HepG2 (cell line): Measurements from ENCODE around the gene MAP1LC3B. TPM values are rescaled to one million over a fixed set of nuclear protein-coding genes. Genes with fewer than 3 reads are reported as not detected.

ENCODE experiments used
- AHR ChIP-seq: IDR thresholded peaks from 2 replicates; pipeline ENCODE4 v1.6.1; 2018; ENCODE audit warnings: missing genetic modification reagents, missing compliant biosample characterization
- MXD4 ChIP-seq: IDR thresholded peaks from 2 replicates; pipeline ENCODE4 v1.6.1; 2016; ENCODE audit warnings: mild to moderate bottlenecking, missing biosample characterization, missing genetic modification reagents
- MYC ChIP-seq: sonication (generic); formaldehyde crosslinking; IDR thresholded peaks from 2 replicates; pipeline ENCODE4 v1.9.0; 2021; ENCODE audit warnings: missing genetic modification reagents, borderline replicate concordance
- NFRKB ChIP-seq: fragments of 450-650 bp; IDR thresholded peaks from 2 replicates; pipeline ENCODE4 v1.6.1; 2017
- NR2F2 ChIP-seq: IDR thresholded peaks from 2 replicates; pipeline ENCODE4 v1.6.1; 2012; ENCODE audit warnings: low read depth, inconsistent platforms, borderline replicate concordance
- SAP130 ChIP-seq: IDR thresholded peaks from 2 replicates; pipeline ENCODE4 v1.6.1; 2016; ENCODE audit warnings: low read depth
- SP1 ChIP-seq, 2 experiments: fragments of 450-650 bp in 1 of 2; sonication (generic) in 1 of 2; formaldehyde crosslinking in 1 of 2; IDR thresholded peaks; 2 replicates each; pipeline versions ENCODE4 v1.4.0 to v1.6.1; 2016 to 2020; ENCODE audit warnings: missing genetic modification reagents in 1 of 2
- ZFAT ChIP-seq: sonication (generic); formaldehyde crosslinking; conservative IDR thresholded peaks from 2 replicates; pipeline ENCODE4 v1.8.1; 2023; ENCODE audit warnings: missing genetic modification reagents, inconsistent platforms
- ZNF446 ChIP-seq: sonication (generic); formaldehyde crosslinking; IDR thresholded peaks from 2 replicates; pipeline ENCODE4 v1.5.0; 2020; ENCODE audit warnings: mild to moderate bottlenecking, missing genetic modification reagents
- ZNF780A ChIP-seq: sonication (generic); formaldehyde crosslinking; IDR thresholded peaks from 2 replicates; pipeline ENCODE4 v1.8.0; 2022; ENCODE audit warnings: mild to moderate bottlenecking, missing genetic modification reagents, moderate library complexity
- ZNF788 ChIP-seq: sonication (generic); formaldehyde crosslinking; IDR thresholded peaks from 2 replicates; pipeline ENCODE4 v1.5.0; 2020; ENCODE audit warnings: mild to moderate bottlenecking, missing genetic modification reagents, borderline replicate concordance
- polyA plus RNA-seq, 8 experiments: library from polyadenylated mRNA; depleted of rRNA in 3 of 8; stranded (reverse) in 7 of 8; unstranded in 1 of 8; fragments of >200 nt; fragmentation: Illumina TruSeq in 4 of 8; extraction: Trizol in 4 of 8; gene quantifications; 2 replicates each; pipeline versions ENCODE4 v1.2.1 to v1.2.3, GENCODE V29; 2011 to 2016; ENCODE audit warnings: low read depth in 4 of 8, missing spikeins in 1 of 8, mixed read lengths in 1 of 8; ENCODE audit not compliant: insufficient read depth in 1 of 8
- total RNA-seq, 5 experiments: library from RNA; depleted of rRNA; stranded (reverse); fragments of >200 nt; fragmentation: Illumina TruSeq; extraction: Trizol; gene quantifications; 2 replicates each; pipeline ENCODE4 v1.2.3, GENCODE V29; 2016; ENCODE audit warnings: low read depth in 1 of 5
- TF ChIP-seq, protein P1 (sequence below): sonication (generic); formaldehyde crosslinking; IDR thresholded peaks from 2 replicates; pipeline ENCODE4 v1.4.0; 2020; ENCODE audit warnings: missing genetic modification reagents, borderline replicate concordance
- TF ChIP-seq, protein P2 (sequence below): sonication (generic); formaldehyde crosslinking; IDR thresholded peaks from 2 replicates; pipeline ENCODE4 v1.4.0; 2020; ENCODE audit warnings: low read depth, mild to moderate bottlenecking, missing genetic modification reagents
- TF ChIP-seq, protein P3 (sequence below): sonication (generic); formaldehyde crosslinking; IDR thresholded peaks from 2 replicates; pipeline ENCODE4 v1.5.1; 2020; ENCODE audit warnings: mild to moderate bottlenecking, missing genetic modification reagents, moderate library complexity
- TF ChIP-seq, protein P4 (sequence below): sonication (generic); formaldehyde crosslinking; IDR thresholded peaks from 2 replicates; pipeline ENCODE4 v1.4.0; 2020; ENCODE audit warnings: mild to moderate bottlenecking, missing genetic modification reagents, borderline replicate concordance

Gene MAP1LC3B
- total and polyA plus RNA-seq, 2 of the 13 experiments (the other 11 are each of a cell fraction or from before 2014, with no cell fraction given): 15.7 to 37.4 TPM

DNA sequence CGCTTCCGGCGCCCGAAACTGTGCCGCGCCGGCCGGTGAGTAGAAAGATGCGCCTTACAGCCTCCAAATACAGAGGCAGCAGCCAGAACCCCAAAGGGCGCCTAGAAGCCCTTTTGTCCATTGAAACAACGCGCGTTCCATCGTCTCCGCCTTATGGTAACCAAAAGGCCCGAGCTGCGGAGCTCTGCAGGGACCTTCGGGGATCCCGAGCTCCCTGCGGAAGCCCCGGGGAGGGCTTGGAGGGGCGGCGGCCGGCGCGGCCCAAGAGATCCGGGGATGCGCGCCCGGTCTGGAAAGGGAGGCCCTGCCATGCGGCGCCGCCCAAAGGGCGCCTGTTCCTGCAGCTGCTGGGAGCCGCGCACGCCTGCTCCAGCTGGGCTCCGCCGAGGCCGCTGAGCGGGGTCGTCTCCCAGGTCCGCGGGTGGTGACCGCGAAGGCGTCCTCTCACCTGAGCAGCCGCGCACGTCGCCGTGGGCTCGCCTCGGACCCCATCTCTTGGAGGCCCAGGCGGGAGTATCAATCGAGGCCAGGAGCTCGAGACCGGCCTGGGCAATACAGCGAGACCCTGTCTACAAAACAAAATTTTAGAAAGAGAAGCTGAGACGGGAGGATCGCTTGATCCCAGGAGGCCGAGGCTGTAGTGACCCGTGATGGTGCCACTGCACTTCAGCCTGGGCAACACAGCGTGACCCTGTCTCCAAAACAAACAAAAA, 7.8 kb upstream of the MAP1LC3B start (continued):
- TF ChIP-seq, protein P1, sequence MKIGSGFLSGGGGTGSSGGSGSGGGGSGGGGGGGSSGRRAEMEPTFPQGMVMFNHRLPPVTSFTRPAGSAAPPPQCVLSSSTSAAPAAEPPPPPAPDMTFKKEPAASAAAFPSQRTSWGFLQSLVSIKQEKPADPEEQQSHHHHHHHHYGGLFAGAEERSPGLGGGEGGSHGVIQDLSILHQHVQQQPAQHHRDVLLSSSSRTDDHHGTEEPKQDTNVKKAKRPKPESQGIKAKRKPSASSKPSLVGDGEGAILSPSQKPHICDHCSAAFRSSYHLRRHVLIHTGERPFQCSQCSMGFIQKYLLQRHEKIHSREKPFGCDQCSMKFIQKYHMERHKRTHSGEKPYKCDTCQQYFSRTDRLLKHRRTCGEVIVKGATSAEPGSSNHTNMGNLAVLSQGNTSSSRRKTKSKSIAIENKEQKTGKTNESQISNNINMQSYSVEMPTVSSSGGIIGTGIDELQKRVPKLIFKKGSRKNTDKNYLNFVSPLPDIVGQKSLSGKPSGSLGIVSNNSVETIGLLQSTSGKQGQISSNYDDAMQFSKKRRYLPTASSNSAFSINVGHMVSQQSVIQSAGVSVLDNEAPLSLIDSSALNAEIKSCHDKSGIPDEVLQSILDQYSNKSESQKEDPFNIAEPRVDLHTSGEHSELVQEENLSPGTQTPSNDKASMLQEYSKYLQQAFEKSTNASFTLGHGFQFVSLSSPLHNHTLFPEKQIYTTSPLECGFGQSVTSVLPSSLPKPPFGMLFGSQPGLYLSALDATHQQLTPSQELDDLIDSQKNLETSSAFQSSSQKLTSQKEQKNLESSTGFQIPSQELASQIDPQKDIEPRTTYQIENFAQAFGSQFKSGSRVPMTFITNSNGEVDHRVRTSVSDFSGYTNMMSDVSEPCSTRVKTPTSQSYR (CRISPR knock-in tag): peak; percentile 7; the same call in 1 of the 2 replicates
- TF ChIP-seq ZNF780A (CRISPR knock-in tag) (peak; percentile 69), ZNF446 (CRISPR knock-in tag) (peak; percentile 34), SAP130 (CRISPR knock-in tag) (peak; percentile 80), ZFAT (no peak), SP1 (IDR thresholded peaks at IDR 0.05) (no peak), SP1 (CRISPR knock-in tag; IDR thresholded peaks at IDR 0.05) (no peak), AHR (CRISPR knock-in tag) (no peak; the same call in 1 of the 2 replicates), NFRKB (no peak), ZNF788 (peak; percentile 47), MYC (CRISPR knock-in tag) (peak; percentile 59; the same call in 1 of the 2 replicates), MXD4 (CRISPR knock-in tag) (peak; percentile 18; the same call in 1 of the 2 replicates), NR2F2 (no peak)
- TF ChIP-seq, protein P2, sequence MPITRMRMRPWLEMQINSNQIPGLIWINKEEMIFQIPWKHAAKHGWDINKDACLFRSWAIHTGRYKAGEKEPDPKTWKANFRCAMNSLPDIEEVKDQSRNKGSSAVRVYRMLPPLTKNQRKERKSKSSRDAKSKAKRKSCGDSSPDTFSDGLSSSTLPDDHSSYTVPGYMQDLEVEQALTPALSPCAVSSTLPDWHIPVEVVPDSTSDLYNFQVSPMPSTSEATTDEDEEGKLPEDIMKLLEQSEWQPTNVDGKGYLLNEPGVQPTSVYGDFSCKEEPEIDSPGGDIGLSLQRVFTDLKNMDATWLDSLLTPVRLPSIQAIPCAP (CRISPR knock-in tag): 0 out of 2 replicates have a peak, but pooled peaks have one; percentile 38
- TF ChIP-seq, protein P3, sequence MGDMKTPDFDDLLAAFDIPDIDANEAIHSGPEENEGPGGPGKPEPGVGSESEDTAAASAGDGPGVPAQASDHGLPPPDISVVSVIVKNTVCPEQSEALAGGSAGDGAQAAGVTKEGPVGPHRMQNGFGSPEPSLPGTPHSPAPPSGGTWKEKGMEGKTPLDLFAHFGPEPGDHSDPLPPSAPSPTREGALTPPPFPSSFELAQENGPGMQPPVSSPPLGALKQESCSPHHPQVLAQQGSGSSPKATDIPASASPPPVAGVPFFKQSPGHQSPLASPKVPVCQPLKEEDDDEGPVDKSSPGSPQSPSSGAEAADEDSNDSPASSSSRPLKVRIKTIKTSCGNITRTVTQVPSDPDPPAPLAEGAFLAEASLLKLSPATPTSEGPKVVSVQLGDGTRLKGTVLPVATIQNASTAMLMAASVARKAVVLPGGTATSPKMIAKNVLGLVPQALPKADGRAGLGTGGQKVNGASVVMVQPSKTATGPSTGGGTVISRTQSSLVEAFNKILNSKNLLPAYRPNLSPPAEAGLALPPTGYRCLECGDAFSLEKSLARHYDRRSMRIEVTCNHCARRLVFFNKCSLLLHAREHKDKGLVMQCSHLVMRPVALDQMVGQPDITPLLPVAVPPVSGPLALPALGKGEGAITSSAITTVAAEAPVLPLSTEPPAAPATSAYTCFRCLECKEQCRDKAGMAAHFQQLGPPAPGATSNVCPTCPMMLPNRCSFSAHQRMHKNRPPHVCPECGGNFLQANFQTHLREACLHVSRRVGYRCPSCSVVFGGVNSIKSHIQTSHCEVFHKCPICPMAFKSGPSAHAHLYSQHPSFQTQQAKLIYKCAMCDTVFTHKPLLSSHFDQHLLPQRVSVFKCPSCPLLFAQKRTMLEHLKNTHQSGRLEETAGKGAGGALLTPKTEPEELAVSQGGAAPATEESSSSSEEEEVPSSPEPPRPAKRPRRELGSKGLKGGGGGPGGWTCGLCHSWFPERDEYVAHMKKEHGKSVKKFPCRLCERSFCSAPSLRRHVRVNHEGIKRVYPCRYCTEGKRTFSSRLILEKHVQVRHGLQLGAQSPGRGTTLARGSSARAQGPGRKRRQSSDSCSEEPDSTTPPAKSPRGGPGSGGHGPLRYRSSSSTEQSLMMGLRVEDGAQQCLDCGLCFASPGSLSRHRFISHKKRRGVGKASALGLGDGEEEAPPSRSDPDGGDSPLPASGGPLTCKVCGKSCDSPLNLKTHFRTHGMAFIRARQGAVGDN (CRISPR knock-in tag): peak; percentile 96
- TF ChIP-seq, protein P4, sequence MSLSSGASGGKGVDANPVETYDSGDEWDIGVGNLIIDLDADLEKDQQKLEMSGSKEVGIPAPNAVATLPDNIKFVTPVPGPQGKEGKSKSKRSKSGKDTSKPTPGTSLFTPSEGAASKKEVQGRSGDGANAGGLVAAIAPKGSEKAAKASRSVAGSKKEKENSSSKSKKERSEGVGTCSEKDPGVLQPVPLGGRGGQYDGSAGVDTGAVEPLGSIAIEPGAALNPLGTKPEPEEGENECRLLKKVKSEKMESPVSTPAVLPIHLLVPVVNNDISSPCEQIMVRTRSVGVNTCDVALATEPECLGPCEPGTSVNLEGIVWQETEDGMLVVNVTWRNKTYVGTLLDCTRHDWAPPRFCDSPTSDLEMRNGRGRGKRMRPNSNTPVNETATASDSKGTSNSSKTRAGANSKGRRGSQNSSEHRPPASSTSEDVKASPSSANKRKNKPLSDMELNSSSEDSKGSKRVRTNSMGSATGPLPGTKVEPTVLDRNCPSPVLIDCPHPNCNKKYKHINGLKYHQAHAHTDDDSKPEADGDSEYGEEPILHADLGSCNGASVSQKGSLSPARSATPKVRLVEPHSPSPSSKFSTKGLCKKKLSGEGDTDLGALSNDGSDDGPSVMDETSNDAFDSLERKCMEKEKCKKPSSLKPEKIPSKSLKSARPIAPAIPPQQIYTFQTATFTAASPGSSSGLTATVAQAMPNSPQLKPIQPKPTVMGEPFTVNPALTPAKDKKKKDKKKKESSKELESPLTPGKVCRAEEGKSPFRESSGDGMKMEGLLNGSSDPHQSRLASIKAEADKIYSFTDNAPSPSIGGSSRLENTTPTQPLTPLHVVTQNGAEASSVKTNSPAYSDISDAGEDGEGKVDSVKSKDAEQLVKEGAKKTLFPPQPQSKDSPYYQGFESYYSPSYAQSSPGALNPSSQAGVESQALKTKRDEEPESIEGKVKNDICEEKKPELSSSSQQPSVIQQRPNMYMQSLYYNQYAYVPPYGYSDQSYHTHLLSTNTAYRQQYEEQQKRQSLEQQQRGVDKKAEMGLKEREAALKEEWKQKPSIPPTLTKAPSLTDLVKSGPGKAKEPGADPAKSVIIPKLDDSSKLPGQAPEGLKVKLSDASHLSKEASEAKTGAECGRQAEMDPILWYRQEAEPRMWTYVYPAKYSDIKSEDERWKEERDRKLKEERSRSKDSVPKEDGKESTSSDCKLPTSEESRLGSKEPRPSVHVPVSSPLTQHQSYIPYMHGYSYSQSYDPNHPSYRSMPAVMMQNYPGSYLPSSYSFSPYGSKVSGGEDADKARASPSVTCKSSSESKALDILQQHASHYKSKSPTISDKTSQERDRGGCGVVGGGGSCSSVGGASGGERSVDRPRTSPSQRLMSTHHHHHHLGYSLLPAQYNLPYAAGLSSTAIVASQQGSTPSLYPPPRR (CRISPR knock-in tag): peak; percentile 19; the same call in 1 of the 2 replicates
